Uterine smooth muscle cell (primary cell): Measurements from ENCODE around the gene ABCA1. TPM values are rescaled to one million over a fixed set of nuclear protein-coding genes. Genes with fewer than 3 reads are reported as not detected.

ENCODE experiments used
- total RNA-seq: library from RNA; depleted of rRNA; stranded (reverse); fragments of >200 nt; gene quantifications from 2 replicates; pipeline ENCODE4 v1.2.3, GENCODE V29; 2014

ABCA1 gene, protein sequence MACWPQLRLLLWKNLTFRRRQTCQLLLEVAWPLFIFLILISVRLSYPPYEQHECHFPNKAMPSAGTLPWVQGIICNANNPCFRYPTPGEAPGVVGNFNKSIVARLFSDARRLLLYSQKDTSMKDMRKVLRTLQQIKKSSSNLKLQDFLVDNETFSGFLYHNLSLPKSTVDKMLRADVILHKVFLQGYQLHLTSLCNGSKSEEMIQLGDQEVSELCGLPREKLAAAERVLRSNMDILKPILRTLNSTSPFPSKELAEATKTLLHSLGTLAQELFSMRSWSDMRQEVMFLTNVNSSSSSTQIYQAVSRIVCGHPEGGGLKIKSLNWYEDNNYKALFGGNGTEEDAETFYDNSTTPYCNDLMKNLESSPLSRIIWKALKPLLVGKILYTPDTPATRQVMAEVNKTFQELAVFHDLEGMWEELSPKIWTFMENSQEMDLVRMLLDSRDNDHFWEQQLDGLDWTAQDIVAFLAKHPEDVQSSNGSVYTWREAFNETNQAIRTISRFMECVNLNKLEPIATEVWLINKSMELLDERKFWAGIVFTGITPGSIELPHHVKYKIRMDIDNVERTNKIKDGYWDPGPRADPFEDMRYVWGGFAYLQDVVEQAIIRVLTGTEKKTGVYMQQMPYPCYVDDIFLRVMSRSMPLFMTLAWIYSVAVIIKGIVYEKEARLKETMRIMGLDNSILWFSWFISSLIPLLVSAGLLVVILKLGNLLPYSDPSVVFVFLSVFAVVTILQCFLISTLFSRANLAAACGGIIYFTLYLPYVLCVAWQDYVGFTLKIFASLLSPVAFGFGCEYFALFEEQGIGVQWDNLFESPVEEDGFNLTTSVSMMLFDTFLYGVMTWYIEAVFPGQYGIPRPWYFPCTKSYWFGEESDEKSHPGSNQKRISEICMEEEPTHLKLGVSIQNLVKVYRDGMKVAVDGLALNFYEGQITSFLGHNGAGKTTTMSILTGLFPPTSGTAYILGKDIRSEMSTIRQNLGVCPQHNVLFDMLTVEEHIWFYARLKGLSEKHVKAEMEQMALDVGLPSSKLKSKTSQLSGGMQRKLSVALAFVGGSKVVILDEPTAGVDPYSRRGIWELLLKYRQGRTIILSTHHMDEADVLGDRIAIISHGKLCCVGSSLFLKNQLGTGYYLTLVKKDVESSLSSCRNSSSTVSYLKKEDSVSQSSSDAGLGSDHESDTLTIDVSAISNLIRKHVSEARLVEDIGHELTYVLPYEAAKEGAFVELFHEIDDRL (N-terminal part only)
- total RNA-seq, result 109 and 125 TPM in 2 replicates

DNA sequence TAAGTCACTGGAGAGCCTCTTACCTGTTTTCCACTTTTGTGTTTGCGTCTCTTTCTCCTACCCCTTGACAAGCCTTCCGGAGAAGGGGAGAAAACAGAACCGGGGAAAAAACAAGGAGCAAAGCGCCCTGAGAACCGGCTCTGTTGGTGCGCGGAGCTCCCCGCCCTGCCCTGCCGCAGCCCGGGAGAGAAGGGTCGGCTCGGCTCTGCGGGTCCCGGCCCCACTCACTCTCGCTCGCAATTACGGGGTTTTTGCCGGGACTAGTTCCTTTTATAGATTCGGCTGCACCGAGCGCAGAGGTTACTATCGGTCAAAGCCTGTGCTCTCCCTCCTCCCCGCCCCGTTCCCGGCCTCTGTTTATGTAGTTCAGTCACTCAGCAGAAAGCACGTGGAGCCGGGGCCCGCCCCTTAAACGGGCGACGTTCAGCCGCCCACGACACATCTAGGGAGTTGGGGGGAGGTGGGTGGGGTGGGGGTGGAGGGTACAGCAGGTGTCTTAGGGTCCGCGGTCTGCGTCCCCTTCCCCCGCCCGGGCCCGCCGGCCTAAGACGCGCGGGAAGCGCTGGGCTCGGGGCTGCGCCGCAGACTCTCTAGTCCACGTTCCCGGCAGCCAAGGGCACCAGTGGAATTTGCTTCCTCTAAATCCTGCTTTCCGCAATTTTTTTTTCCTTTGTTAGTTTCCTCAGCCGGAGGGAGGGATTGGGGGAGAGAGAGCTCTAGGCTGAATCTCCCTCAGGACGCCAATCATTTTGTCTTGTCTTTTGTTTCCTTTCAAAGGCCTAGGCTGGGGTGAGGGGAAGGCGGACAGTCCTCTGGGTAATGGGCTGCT is at the start of gene ABCA1:
Gene ABCA1, minus strand, starts transcription at position 244 of the 829 bp plus-strand sequence. CDS start 24,476 bp downstream, outside the sequence.

DNA sequence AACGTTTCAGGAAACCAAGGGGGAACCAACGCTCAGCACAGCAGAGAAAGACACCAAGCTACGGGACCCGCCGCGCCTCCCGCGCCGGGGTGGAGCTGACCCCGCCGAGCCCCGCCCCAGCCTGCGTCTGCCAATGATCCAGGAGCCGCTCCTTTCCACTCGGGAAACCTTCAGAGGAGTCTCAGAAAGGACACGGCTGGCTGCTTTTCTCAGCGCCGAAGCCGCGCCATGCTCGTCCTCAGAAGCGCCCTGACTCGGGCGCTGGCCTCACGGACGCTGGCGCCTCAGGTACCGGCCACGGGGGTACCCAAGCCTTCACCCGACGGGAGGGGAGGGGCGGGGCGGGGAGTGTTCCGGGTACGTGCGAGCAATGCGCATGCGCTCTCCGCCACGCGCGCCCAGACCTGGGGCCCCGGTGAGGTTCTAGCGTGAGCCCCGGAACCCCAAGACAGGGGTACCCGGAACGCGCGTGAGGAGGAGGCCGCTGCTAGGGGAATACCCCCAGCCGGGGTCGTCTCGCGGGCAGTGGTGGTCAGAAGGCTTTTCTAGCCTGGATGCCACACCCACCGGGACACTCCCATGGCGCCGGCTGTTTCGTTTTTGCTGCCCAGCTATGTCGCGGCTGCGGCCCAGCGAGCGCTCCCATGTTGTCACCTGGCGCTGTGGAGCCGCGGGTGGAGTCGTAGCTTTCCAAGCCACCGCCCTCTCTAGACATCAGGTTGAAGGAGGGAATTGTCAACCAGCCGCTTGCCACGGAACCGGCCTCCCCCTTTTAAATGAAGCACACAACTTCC is 180.2 kb downstream of the ABCA1 start, which contains the start of gene NIPSNAP3A:
Gene NIPSNAP3A, plus strand, starts transcription at position 119 of the 794 bp plus-strand sequence. Its CDS starts 110 bp downstream, at position 229.

Other genes starting within 250 kb of the ABCA1 start
- not detected in 2 replicates for gene OR13D1, start 233.6 kb downstream of the ABCA1 start, total RNA-seq
- gene NIPSNAP3A, start 180.5 kb downstream of the ABCA1 start, total RNA-seq, result 33.1 and 35.9 TPM in 2 replicates
- 0.66 and 2.2 TPM in 2 replicates for gene NIPSNAP3B, start 164.0 kb downstream of the ABCA1 start, total RNA-seq